Stimulated activated CD8-positive, alpha-beta memory T cell treated with anti-CD3 and anti-CD28 coated beads, Interleukin-7, amount 100 ng/mL, for 24 hours (primary cell): ENCODE results near the gene CPD.
"Not testable (repeated sequence)": the region's sequence is repeated elsewhere in the genome, so short reads cannot be mapped to it uniquely, and the experiment has no call there.

ENCODE experiments used
- DNase-seq: peaks from one replicate; pipeline ENCODE4 v3.0.0-alpha.2; 2020; ENCODE audit warnings: low read depth

Gene CPD

DNA sequence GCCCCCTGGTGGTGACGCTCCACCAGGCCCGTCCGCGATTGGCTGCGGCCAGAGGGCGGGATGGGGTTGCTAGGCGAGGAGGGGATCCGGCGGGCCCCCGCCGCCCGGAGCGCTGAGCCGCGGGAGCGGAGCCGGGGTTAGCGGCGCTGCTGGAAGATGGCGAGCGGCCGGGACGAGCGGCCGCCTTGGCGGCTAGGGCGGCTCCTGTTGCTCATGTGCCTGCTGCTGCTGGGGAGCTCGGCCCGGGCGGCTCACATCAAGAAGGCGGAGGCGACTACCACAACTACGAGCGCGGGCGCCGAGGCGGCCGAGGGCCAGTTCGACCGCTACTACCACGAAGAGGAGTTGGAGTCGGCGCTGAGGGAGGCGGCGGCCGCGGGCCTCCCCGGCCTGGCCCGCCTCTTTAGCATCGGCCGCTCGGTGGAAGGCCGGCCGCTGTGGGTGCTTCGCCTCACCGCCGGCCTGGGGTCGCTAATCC, at the start of gene CPD:
Gene CPD (plus strand): TSS at position 103 of the 478 bp plus-strand sequence. CDS start 54 bp downstream, at position 157.
- DNase-seq: peak; percentile 95

DNA sequence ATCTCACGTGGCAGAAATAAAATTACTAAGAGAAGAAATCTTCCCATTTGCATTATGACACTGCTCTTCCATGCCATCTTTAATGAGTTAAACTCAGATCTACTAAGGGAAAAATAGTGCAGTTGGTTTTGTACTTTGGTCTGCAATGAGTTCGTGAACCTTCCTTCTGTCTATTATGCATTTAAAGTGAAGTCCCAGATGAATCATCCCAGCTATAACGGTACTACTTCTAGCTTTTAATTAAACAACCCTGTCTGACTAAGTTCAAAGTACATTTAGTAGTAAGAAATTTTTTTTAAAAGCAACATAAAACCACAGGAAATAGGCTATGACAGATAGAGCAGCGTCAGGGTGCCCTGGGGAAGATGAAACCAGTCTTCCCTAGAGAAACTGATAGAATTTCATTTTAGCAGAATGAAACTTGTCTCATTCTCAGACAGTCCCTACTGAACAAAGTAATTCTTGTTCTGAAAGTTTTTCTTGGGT, 46.6 kb upstream of the CPD start:
- DNase-seq: no peak

DNA sequence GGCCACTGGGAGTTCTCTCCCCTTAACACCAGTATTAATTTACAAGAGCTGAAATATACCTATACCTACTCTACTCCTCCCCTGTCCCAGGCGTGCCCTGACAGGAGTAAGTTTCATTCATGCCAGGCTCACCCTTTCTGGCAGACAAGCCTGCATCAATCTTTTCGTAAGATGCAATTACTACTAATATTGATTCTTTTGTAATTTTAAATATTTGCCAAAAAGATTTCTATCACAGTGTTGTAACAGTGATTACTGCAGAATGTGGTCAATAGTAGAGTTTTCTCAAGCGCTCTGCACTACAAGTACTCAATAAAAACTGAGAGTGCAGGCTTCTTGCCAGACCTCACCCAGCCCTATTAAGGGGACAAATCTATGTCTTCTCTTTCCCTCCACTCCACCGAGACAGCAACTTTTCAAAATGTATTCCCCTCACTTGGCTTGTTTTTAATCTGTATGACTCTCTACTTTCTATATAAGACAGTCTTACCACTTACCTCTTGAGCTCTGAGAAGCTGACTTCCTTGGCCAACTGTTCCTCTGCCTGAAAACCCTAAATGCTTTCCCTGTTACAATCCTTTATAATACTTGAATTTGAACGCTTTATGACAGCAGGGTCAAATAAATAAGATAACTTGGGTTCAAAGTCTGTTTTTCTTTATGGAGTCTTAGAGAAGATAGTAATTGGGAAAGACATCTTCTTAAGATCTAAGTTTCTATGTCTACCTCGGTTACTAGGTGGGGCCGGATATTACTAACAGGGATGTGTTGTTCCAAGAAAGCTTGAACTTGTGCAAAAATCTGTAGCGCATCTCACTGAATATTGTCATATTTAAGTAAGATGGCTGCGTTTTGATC, 45.0 kb upstream of the CPD start, which contains the start of gene TMIGD1:
Gene TMIGD1 (minus strand): TSS at position 555 of the 858 bp plus-strand sequence. CDS start 1,924 bp downstream, outside the sequence.
- DNase-seq: no peak

DNA sequence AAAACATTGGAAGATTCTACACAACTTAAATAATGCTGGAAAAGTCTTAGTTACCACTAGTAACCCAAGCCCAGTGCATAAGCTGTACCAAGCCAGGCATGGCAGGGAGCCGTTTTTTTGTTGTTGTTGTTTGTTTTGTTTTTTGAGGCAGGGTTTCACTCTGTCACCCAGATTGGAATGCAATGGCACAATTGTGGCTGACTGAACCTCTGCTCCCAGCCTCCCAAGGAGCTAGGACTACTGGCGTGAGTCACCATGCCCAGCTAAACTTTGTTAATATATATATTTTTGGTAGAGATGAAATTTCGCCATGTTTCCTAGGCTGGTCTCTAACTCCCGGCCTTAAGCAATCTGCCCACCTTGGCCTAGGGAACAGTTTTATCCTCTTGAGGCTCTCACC, 44.3 kb upstream of the CPD start:
- no peak for DNase-seq

DNA sequence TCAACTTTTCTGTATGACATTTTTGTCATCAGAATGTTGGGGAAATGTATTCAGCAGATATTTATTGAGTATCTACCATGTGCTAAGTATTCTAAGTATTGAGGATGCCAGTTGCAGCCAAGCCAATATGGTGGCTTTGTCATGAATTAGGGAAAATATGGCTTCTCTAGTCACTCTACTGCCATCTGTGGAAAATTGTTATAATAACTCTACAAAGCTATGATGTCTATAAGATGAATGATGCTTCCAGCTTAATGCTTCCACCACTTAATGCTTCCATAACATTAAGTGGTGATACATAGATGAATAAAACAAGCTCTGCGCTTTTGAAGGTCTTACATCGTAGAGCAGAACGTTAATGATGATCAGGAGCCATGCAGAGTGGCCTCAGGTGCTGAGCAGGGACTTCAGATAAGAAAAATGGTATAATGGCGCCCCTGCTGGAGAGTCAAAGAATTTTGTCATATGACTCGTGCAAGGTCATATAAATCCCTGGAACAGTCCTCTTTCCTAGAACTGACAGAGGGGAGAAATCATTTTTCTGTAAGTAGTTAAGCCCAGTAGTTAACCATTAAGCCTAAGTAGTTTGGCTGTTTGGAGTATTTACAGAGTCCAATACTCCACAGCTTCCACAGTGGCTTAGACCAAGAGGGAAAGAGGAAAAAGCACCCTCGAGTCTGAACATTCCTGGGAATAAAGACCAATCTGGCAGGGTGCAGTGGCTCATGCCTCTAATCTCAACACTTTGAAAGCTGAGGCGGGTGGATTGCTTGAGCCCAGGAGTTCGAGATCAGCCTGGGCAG, 42.2 kb upstream of the CPD start:
- DNase-seq: no peak

DNA sequence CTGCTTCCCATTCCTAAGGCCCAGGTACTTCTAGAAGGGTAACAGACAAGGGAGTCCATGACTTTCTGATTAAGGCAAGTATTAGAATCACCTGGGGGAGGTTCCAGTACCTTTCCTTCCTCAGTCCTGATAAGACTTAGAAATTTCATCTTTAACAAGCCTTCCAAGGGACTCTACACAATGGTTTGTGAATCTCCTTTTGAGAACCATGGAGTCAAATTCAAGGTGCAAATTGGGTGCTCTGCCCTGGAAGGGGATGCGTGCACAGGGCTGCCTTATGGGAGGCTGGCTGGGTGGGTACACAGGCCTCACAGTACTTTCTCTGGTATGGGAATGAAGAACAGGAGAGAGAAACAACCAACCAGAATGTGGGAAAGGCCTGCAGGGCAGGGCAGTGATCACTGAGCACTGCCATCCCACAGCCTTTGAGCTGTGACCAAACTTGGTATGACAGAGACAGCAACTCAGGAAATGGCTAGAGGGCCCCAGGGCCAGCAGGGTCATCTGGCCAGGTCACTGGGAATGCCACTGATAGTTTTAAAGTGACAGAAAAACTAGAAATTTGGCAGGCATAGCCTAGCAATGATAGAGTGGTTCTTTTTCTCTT, 41.2 kb upstream of the CPD start:
- DNase-seq: no peak

DNA sequence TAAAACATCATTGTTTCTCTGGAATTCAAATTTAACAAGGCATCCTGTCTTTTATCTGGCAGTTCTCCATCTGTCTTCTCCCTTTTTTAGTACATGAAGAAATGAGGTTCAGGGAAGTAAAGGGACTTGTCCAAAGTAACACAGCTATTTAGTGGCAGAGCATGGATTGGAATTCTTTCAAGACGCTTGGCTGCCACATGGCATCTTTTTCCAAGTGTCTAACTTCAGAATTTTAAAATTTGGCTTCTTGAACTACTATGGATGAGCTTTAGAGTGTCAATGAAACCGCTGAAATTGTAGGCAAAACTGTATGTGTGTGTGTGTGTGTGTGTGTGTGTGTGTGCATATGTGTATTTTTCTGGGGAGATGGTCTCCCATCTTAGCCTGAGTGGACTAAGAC, 39.6 kb upstream of the CPD start:
- DNase-seq: no peak

DNA sequence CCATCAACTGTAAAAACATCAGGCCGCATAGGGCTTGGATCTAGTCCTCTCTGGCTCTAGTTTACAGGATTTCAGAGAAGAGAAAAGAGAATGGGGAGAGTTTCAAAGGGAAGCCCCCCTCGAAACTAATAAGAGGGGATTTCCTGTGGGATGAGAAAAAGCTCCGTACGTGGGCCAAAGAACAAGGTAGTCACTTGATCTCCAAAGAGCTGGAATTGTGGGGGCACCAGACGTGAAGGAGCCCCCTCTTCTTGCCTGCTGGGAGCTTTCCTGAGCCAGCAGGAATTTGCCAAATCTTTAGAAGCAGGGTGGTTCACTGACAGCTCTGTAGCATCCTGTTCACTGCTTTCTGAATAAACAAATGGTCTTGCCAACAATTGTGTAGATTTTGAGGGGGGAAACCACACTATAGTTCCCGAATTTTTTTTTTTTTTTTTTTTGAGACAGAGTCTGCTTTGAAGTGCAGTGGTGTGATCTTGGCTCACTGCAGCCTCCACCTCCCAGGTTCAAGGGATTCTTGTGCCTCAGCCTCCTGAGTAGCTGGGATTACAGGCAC, 37.8 kb upstream of the CPD start:
- DNase-seq: no peak

DNA sequence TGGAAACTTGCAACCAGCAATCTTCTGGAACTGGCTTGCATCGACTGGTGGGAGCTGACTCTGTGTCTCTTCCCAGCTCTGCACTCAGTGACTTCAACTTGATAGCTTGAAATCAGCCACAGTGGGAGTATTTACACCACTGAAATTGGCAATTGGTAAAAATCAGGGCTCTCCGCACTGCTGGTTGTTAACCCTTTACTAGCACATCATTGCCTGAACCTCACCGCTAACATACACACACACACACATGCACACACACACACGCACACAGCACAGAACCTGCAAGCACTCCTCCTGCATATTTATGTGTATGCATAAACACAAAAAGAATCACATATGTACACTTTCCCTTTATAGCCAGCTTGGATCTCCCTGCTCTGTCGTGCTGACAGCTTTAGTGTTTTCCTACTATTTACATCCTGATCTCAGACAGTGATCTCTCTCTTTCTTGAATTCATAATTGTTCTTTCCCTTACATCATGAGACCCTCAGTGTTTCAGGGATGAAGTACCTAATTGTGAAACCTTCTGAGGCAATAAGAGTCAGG, 37.0 kb upstream of the CPD start:
- DNase-seq: no peak

DNA sequence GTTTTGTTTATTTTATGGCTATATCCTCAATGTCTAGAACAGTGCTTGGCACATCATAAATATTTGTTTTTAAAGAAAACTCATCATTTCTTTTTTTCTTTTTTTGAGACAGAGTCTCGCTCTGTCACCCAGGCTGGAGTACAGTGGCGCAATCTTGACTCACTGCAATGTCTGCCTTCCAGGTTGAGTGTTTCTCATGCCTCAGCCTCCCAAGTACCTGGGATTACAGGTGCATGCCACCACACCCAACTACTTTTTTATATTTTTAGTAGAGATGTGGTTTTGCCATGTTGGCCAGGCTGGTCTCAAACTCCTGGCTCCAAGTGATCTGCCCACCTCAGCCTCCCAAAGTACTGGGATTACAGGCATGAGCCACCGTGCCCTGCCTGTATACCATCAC, 35.5 kb upstream of the CPD start:
- not testable (repeated sequence) for DNase-seq

DNA sequence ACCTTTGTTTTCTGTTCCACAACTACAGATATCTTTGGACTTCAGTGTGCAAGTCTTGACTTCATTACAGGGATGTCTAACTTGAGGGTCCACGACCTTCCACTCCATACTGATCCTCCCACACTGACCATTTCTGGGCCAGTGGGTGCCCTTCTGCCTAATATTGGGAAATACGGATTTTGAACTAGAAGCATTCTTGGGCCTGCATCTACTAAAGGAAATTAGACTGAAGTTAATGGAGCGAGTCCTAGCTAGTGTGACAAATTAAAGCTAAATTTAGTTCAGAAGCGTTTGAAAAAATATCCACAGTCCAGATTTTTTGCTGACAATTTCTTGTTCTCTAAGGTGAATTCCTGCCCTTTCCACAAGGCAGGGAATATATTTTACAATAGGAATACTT, 34.9 kb upstream of the CPD start:
- no peak for DNase-seq

DNA sequence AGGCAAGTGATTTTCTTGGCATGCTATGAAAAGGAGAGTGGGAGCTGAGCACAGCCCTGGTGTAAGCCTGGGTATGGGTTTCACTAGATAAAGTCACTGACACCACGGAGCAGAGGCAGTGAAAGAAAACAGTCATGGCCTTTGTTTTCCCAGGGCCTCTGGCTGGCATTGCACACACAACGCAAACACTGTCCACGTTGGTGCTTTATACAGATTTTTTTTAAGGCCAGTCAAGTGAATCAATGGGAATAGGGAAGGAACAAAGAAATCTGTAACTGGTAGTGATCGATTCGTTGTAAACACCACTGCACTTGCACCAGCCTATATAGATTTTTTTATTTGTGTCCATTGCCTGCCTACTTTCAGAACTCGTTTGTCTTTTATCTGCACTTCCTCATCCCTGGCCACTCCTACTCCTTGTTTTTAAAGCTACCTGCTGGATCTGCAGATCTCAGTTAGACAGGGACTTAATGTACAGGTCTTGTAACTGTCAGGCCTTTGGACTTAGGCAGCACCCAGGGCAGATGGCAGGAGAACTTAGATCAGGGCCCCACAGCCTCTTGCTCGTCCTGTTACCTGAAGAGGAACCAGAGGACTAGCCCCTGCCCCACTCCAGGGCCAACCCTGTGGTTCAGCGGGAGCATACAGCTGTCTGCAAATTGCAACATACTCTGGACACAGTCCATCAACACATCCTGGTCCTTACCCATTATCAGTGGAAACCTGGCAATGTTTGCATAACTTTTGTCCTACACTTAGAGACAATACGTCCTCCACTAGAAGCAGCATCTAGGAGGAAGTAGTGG, 34.2 kb upstream of the CPD start:
- DNase-seq: no peak

DNA sequence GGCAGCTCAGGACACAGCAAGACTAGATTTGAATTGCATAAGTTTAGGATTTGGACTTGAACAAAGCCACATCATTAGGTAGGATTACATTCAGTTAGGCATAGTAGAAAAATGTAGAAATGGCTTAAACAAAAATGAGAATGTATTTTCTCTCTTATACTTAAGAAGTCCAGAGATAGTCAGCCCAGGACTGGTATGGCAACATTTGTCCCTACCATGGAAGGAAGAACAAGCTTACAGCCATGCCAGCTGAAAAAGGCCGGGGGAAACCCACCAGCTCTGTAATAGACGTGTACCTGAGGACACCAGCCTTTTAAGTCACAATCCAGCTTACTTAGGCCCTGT, 33.7 kb upstream of the CPD start:
- no peak for DNase-seq

DNA sequence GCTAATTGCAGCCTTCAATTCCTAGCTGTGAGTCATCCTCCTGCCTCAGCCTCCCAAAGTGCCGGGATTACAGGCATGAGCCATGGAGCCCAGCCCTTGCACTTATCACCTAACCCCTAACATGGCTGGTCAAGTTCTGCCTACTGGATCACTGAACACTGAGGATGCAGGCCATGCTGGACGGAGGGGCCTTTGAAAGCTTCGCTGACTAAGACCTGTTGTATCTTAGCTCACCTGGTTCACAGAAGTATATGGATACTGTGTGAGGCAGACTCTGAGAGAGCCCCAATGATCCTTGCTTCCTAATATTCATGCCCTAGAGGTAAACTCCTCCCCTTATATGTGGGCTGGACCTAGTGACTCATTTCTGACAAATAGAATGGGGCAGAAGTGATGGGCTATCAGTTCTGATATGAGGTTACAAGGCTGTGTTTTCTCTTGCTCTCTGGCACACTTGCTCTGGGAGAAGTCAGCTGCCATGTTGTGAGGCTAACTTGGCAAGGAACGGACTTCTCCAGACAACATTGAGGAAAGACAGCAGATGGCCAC, 33.1 kb upstream of the CPD start:
- no peak for DNase-seq

DNA sequence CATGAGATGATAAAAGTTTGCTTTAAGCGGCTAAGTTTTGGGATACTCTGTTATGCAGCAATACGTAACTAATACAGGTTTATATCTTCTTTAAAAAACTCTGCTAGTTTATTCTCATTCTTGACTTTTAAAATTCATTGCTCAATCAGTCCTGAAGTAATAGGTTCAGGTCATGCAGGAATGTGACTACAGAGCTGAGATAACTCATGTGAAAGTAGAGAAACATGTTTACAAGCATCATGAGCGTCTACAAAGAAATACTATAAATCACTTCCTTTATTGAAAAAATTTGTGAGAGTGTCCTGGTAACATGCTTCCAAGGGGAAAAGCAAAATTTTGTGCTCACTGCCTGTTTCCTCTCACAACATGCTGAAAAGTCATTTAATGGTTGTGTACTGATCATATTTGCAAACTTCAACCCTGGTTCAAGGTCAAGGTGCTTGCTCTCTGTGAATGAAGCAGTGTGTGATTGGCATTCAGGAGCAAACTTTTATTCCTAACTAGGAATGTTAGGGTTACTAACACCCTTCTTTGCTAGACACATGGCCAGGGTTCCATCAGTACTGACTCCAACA, 32.4 kb upstream of the CPD start:
- DNase-seq: no peak

DNA sequence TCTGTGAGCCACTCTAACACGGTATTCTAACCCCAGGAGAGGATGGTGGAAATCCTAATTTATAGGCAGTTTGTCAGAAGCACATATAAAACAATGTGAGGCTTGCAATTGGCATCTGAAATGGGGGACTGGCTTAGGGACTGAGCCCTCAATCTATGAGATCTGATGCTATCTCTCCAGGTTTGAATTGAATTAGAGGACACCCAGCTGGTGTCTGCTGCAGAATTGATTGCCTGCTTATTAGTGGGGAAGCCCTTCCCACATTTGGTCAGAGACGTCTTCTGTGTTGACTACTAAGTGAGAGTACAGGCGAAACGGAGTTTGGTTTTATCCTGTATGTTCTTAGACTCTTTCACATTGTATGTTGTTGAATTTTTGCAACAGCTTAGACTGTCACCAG, 31.2 kb upstream of the CPD start:
- no peak for DNase-seq

DNA sequence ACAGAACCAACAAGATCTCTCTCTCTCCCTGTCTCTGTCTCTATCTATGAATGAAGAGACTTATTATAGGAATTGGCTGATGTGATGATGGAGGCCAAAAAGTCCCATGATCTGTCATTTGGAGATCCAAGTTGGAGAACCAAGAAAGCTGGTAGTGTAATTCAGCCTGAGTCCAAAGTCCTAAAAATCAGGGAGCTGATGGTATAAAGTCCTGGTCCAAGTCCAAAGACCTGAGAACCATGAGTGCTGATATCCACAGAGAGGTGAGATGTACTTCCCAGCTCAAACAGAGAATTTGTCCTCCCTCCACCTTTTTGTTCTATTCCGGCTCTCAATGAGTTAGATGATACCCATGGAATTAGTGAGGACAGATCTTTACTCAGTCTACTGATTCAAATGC, 29.5 kb upstream of the CPD start:
- no peak for DNase-seq

DNA sequence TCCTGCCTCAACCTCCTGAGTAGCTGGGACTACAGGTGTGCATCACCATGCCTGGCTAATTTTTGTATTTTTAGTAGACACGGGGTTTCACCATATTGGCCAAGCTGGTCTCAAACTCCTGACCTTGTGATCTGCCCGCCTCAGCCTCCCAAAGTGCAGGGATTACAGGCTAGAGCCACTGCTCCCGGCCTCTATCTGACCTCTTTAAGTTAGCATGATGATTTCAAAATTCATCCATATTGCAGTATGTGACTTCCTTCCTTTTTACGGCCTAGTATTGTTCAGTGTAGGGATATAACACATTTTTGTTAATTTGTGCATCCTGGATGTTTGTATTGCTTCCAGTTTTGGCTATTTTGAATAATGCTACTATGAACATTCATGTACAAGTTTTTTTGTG, 27.5 kb upstream of the CPD start:
- DNase-seq: not testable (repeated sequence)

DNA sequence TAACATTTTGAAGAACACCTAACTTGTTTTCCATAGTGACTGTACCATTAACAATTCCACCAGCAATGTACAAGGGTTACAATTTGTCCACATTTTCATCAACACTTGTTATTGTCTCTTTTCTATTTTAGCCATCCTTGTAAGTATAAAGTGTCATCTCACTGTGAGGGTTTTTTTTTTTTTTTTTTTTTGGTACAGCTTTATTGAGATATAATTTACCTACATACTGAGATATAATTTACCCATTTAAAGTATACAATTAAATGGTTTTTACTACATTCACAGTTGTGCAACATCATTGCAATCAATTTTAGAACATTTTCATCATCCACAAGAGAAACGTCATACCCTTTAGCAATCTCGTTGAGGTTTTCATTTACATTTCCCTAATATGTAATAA, 27.0 kb upstream of the CPD start:
- no peak for DNase-seq

DNA sequence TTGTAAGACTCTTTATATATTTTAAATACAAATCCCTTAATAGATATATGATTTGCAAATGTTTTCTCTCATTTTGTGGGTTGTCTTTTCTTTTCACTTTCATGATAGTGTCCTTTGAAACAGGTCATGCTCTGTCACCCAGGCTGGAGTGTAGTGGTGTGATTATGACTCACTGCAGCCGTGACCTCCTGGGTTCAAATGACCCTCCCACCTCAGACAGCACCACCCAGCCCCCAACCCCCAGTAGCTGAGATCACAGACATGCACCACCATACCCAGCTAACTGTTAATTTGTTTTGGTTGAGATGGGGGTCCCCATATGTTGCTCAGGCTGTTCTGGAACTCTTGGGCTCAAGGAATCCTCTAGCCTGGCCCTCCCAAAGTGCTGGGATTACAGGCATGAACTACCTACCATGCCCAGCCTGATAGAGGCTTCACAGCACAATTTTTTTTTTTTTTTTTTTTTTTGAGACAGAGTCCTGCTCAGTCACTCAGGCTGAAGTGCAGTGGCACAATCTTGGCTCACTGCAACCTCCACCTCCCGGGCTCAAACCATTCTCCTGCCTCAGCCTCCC, 26.4 kb upstream of the CPD start:
- DNase-seq: no peak
